ENCODE measurements around the gene SEMA5B.

SEMA5B gene

GRCh38 chr3:123027292-123028232, at the start of gene SEMA5B:
TSS of gene SEMA5B (minus strand) at chr3:123027763. CDS start at chr3:122961263, 66,500 bp downstream.
- DNase-seq (ENCODE audit: low read depth), result no peak

GRCh38 chr3:123076496-123077418, 49.2 kb upstream of the SEMA5B start:
- DNase-seq (ENCODE audit: low read depth), result no peak

GRCh38 chr3:123076112-123076495, 48.5 kb upstream of the SEMA5B start:
- DNase-seq (ENCODE audit: low read depth), result no peak

GRCh38 chr3:123075359-123075758, 47.8 kb upstream of the SEMA5B start:
- DNase-seq (ENCODE audit: low read depth), result no peak

- no peak for DNase-seq (ENCODE audit: low read depth)
These were observed 45.0 kb upstream of the SEMA5B start for GRCh38 chr3:123072564-123072963.

GRCh38 chr3:123072152-123072551, 44.6 kb upstream of the SEMA5B start:
- DNase-seq (ENCODE audit: low read depth), result no peak

GRCh38 chr3:123071581-123071980, 44.0 kb upstream of the SEMA5B start:
- no peak for DNase-seq (ENCODE audit: low read depth)

GRCh38 chr3:123071146-123071545, 43.6 kb upstream of the SEMA5B start:
- no peak for DNase-seq (ENCODE audit: low read depth)

GRCh38 chr3:123070510-123070909, 42.9 kb upstream of the SEMA5B start:
- DNase-seq (ENCODE audit: low read depth), result no peak

GRCh38 chr3:123068601-123069381, 41.2 kb upstream of the SEMA5B start:
- DNase-seq (ENCODE audit: low read depth), result no peak

GRCh38 chr3:123067689-123068600, 40.4 kb upstream of the SEMA5B start:
- no peak for DNase-seq (ENCODE audit: low read depth)

- peak; percentile 39 for DNase-seq (ENCODE audit: low read depth)
These were observed 39.5 kb upstream of the SEMA5B start, which contains the start of gene PDIA5 for GRCh38 chr3:123066896-123067688. TSS of gene PDIA5 (plus strand) at chr3:123067025. CDS start at chr3:123067165, 140 bp downstream.

GRCh38 chr3:123066599-123066895, 39.0 kb upstream of the SEMA5B start:
- no peak for DNase-seq (ENCODE audit: low read depth)

- no peak for DNase-seq (ENCODE audit: low read depth)
These were observed 37.4 kb upstream of the SEMA5B start for GRCh38 chr3:123064914-123065313.

- DNase-seq (ENCODE audit: low read depth), result no peak
These were observed 36.9 kb upstream of the SEMA5B start for GRCh38 chr3:123064506-123064905.

- no peak for DNase-seq (ENCODE audit: low read depth)
These were observed 35.5 kb upstream of the SEMA5B start for GRCh38 chr3:123063034-123063433.

GRCh38 chr3:123061856-123062255, 34.3 kb upstream of the SEMA5B start:
- no peak for DNase-seq (ENCODE audit: low read depth)

GRCh38 chr3:123060054-123060453, 32.5 kb upstream of the SEMA5B start:
- DNase-seq (ENCODE audit: low read depth), result no peak

- no peak for DNase-seq (ENCODE audit: low read depth)
These were observed 30.9 kb upstream of the SEMA5B start for GRCh38 chr3:123058505-123058904.

- DNase-seq (ENCODE audit: low read depth), result no peak
These were observed 27.8 kb upstream of the SEMA5B start for GRCh38 chr3:123055352-123055751.

All from activated gamma-delta T cell treated with anti-CD3 and anti-CD28 coated beads, Interleukin-2, amount 50 U/mL, for 16 hours (primary cell).